ENCODE data around the gene CNST.
A peak's percentile ranks its signal among the peaks of the same experiment; 100 is the strongest.
"Not testable (repeated sequence)": the region's sequence is repeated elsewhere in the genome, so short reads cannot be mapped to it uniquely, and the experiment has no call there.

The CNST gene

DNA sequence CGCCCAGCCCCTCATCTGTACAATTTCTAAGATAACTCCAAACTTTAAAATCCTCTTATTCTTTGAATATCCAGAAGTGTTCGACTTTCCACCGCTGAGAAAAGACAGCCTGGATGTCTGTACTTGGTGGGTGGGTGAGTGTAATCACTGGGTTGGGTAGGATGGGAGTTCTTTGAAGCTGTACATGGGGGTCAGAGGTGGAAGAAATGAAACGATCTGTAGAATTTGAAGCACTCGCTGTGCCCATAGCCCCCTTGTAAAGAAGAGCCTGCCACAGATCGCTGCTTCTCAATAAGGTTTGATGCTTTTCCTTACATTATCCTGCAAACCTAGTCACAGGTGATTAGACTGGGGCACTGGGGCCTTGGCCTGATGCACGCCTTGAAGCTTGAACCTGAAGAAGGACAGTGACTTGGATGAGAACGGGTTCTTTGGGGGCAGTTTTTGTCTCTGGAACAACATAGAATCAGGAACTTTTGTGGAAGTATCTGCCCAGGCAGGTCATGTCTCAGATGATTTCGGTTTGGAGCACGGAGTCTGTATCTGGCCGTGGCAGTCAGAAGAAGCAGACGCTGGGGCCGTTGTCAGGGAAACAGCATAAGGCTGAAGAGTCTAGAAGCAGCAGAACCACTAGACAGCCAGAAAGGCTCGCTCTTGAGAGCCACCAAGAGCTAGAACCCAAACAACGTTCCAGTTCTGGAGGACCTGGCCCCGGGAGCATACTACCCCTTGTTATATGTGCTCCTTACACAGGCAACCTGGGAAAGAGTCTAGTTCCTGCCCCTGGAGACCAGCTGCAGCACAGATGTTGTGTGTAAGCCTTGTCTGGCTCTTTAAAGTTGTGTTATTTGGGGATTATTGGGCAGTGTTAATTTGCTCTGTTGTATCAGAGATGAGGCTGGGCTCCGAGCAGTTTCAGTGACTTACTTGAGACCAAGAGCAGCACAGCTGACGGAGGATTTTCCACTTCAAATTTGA is 112.8 kb downstream of the CNST start:
- no peak for ATAC-seq

DNA sequence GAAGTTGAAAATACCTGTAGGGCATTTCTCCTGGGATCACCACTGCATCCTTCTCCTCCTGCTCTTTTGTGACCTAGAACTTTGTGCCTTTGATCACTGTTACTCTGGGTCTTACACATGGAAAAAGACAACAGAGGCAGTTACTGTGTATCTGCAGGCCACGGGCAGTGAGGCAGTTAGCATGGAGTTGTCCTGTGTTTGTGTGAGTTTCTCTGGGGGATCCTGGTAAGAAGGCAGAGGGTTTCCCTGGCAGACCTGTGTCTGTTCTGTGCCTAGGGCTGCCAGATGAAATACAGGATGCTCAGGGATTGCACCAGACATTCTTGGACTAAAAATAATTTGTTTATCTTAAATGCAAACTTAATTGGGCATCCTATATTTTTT is 113.5 kb downstream of the CNST start:
- ATAC-seq, result no peak

DNA sequence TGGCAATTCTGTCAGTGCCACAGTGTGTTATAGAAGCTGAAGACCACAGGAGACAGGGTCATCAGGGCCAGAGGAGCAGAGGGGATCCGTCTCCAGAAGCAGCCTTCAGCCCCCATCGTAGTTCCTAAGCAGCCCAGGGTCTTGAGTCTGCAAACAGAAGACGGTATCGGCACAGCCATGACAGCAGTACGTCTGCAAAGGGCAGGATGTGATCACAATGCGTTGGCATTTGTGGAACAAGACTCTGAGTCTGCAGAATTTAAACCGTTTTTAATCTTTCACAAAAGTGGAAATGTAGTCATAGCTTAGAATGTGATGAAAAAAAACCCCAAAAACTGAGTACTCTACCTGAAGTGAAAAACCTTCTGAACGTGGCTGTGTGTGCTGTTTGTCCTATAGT is 113.9 kb downstream of the CNST start:
- ATAC-seq, result no peak

DNA sequence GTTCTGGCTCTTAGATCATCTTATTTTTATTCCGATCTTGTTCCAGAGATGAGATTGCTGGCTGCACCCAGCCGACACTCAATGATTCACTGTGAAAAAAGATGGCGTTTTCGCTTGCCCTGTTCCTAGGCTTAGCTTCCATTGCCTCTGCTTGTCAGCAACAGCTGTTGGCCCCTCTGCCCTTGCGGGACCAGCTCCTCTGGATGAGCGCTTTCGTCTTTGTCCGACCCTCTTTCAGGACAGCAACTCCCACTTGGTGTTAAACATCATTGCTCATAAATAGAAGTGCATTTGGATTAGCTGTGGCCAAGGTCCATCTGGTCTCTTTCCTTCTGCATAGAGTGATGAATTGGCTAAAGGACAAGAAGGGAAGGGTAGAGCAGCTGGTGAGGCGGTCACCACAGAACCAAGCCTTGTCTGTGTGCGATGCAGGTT is 114.5 kb downstream of the CNST start:
- ATAC-seq, result no peak

DNA sequence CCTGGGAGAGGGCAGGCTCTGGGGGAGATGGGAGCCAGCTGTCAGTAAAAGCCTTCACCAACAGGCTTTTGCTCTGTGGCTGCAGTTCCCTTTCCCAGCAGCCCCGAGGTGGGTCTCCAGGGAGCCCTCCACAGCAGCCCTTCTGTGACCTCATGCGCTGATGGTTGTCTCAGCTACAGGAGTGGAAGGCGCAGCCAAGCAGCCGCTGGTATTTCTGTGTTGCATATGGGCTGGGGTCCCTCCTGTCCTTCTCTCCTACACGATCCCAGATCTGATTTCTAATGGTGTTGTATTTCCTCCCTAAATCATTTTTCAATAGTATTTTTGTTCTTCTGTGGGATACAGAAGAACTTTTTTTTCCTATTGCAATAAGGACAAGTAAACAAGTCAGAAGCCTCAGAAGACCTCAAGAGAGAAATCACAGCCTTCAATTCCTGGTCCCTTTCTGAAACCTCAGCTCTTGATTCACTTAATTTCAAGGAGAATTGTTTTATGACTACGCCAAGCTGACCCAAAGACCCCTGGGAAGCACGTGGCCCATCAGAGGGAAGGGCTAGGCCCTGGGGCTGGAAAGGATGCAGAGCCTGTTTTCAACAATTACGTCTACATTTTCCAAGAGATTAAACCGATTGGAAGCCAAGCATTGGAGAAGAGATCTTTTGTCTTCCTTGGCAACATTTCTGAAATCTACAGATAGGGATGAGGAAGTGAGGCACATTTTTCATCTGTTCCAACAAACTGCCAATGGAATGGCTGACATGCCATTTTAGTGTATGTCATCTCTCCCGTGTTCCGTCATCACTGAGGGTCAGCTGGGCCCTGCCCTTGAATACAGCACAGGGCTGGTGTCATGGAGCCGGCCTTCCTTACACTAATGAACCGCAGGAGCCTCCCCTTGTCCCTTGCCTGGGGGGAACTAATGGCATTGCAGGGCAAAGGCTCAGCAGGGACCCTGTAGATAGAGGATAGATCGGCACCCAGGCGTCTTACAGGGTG is 115.9 kb downstream of the CNST start:
- no peak for ATAC-seq

DNA sequence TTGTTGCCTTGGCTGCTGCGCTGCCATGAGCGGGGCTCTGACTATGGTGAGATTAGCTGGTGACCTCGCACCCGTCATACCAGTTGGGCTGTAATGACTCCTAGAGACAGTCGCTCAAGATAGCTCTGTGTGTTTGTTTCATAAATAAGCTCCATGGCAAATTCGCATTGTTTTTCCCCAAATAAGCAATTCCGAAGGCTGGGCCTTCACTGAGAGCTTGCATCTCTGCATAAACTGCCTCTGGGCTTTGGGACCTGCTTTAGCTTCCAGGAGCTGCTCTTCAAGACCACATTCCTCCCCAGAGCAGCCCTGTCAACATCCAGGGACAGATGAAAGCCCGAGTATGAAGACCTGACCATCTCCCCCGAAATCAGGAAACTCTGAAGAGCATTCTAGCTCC is 117.3 kb downstream of the CNST start:
- ATAC-seq, result no peak

DNA sequence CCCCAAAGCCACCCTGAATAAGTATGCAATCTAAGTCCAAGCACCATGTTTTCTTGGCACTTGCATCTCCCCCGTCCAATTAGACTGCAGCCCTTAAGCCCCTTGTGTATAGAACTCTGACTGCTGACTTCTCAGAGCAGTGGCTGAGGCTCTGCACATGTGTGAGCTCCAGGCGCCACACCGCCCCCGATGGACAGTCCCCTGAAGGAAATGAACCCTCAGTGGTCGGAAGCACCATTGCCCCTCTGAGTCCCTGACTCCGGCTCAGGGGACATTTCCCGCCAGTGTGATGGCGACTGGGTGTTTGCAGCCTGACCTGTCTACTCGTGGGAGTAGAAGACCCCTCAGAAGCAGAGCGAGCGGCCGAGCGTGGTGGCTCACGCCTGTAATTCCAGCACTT is 120.7 kb downstream of the CNST start:
- ATAC-seq, result no peak

DNA sequence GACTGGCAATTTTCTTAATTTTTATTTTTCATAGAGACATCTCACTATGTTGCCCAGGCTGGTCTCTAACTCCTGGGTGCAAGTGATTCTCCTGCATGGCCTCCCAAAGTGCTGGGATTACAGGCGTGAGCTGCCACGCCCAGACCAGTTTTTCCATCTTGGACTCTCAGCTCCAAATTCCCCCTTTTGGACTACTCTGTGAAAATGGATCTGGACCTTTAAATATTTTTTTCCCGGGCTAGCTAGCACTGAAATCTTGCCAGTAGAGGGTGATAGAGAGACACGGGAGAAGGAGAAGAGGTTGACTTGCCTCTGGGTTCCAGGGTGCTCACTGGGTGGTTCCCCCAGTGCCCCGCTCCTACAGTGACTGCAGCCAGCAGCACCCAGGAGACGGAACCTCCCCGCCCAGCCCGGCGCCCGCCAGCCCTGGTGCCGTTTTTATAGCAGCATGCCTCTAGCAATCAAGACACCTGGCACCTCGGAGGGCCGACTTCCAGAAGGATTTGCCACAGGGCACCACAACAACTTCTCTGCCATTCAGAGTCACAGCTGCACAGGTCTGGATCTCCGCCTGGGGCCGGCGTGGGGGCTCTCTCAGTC is 123.3 kb downstream of the CNST start:
- peak; percentile 67 to 89 for ATAC-seq

DNA sequence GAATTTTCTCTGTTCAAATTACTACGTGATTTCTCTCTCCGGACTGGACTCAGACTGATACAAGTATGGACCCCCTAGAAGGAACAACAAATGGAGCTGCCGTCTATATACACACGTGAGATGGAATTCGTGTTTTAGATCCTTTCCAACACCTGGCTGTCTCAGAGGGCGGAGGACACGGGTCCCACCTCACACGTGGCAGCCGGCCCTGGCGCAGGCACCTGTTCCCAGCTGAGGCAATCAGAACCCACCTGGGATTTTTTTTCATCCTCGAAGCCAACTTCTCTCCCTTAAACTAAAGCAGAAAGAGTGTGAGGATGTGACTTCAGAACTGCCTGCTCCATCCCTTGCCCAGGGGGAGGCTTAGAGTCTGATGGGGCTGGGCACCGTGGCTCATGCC is 123.8 kb downstream of the CNST start:
- no peak for ATAC-seq

DNA sequence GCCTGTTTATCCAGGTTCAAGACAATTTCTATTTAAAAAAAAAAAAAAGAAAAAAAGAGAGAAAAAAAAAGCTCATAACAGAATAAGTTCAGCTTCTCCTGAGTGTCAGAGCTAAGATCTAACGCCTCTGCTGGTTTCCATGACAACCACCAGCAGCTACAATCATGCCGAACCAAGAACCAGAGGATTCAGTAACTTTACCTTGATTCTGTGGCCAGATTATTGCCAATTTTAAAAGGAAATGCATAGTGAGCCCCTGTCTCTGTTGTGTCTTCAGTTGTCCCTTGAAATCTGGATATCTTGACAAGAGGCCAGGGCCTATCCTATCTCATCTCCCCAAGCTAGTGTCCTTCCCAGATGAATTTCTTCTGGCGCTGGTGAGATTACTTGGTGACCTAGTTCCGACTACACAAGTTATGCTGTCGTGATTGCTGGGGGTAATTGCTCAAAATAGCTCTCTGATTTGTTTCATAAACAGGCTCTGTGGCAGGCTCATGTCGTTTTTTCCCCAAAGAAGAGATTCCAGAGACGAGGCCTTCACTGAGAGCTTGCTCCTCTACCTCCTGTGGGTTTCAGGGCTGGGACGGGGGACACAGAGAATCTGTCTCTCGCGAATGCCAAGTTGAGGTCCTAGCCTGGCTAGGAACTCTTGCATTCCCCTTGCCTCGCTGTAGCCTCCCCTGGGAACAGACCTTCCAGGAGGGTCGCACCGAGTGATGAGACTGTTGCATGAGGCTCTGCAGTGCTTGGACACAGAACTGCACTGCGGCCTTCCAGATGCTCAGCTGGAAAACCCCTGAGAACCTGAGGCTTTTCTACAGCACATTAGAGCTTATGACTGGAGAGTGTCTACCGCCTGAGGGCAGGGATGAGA is 125.6 kb downstream of the CNST start:
- ATAC-seq, result no peak

DNA sequence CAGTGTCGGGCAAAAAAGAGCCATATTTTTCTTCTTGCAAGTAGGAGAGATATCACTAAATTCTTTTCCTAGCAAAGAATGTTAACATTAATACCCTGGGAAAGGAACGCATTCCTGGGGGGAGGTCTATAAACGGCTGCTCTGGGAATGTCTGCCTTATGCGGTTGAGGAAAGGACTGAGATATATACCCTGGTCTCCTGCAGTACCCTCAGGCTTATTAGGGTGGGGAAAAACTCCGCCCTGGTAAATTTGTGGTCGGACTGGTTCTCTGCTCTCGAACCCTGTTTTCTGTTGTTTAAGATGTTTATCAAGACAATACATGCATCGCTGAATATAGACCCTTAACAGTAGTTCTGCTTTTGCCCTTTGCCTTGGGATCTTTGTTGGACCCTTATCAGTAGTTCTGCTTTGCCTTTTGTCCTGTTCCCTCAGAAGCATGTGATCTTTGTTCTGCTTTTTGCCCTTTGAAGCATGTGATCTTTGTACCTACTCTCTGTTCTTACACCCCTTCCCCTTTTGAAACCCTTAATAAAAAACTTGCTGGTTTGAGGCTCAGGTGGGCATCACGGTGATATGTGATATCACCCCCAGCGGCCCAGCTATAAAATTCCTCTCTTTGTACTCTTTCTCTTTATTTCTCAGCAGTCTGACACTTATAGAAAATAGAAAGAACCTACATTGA is 128.1 kb downstream of the CNST start:
- ATAC-seq, result not testable (repeated sequence)

DNA sequence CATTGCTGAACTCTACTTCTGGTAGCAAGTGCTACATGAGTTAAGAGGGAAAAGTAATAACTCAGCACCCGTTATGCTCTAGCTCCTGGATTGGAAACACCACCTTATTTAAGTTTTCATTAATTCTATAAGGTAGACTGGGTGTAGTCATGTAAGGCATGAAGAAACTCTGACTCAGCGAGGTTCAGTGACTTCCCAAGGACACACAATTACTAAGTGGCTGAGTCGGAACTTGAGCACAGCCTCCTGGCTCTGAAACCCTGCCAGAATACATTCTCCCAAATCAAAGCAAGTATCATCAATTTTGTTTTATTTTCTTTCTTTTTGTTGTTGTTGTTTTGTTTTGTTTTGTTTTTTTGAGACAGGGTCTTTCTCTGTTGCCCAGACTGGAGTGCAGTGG is 128.9 kb downstream of the CNST start:
- no peak for ATAC-seq

DNA sequence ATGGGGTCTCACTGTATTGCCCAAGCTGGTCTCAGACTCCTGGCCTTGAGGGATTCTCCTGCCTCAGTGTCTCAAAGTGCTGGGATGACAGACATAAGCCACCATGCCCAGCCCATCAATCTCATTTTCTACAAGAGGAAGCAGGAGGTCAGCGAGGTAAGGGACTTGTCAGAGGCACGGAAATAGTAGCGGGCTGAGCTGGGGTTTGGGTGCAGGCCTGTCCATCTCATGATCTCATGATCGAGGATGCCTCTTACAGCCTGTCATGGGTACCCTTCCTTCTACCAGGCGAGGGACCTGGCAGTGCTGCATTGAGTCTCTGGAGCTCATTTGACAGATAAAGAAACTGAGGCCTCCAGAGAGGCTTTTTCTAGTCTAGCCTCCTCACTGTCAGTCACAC is 129.4 kb downstream of the CNST start:
- ATAC-seq, result no peak

DNA sequence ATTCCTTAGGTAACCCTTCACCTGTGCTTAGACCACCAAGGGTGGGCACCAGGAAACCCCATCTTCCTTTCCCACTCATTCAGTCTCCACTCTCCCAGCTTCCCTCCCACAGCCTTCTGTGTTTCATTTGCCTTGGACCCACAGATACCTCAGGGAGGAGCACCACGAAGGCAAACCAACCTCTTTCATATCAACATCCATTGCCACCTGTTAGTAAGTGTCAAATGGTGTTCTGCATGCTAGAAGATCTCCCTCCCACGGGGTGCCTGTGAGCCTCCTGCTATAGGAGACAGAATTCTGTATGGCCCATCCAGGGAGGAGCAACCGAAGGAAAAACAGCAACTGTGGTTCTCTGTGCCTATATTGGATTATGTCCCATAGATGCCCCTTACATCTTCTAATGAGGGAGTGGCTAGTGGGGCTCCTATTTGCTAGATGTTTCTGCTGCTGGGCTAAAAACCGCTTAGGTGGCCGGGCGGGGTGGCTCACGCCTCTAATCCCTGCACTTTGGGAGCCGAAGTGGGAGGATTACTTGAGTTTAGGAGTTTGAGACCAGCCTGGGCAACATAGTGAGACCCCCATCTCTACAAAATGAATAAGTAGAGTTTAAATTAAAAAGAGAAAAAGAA is 132.3 kb downstream of the CNST start:
- no peak for ATAC-seq

DNA sequence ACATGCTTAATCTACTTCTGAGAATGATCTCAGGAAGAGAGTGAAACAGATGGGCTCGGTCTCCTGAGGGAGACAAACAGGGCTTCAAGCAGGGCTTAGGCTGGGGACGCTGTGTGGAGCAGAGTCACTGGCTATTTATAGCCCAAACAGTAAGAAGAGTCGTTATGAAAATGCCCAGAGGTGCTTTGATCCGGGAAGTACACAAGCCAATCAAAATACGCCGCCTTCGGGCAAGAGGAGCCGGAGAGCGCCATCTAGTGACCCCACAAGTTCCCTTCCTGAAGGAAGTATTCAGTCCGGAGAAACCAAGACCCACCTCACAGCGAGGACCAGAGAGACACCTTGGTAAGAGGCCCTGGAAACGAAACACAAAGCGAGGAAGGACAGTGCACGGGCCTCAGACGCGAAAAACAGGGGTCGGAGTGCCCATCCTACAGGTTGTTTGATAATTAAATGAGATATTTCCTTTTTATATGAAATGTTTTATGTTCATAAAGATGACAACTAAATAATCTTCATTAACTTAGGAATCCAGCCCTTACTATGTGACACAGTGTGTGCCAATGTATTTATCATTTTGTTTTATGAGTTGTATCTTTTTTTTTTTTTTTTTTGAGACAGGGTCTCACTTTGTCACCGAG is 133.0 kb downstream of the CNST start:
- peak; percentile 100 for ATAC-seq

DNA sequence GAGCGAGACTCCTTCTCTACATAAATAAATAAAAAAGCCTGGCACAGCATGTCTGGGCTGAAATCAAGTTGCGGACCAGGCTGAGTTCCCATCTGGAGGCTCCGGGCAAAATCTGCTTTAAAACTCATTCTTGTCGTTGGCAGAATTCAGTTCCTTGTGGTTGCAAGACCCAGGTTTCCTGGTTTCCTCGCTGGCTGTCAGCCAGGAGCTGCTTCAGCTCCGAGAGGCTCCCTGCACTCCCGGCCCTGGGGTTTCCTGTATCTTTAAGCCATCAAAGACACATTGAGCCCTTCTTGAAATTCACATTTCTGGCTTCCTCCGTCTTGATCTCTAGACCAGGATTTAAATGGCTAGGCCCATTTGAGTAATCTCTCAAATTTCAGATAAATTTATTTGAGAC is 137.3 kb downstream of the CNST start:
- no peak for ATAC-seq

DNA sequence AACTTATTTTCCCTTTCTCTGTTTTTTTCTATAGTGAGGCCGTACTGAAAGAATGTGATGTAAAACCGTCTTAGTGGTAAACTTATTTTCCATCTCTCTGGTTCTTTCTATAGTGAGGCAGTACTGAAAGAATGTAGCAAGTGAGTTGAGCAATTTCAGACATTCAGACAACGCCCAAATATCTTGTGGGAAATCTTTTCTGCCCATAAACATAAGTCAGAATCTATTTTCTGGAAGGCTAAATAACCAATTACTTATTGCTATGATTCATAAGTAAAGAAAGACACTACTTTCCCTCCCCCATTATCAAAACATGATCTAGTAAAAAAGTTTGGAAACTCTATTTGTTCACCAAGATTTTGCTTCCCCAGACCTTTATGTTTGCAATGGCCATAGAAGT is 139.1 kb downstream of the CNST start:
- no peak for ATAC-seq

DNA sequence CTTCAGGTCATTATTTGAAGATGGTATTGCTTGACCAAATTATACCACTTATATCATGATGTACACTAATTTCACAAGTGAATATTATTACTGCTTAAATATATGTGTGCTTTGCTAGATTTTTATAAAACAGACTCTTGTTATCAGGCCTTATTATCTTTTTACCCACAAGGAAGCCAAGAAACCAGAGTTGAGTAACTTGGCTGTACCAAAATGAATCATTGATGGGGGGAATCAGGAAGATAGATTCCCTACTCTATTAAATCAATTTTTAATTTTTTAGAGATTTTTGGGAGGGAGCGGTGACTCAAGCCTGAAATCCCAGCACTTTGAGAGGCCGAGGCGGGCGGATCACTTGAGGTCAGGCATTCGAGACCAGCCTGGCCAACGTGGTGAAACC is 141.9 kb downstream of the CNST start:
- ATAC-seq, result no peak

DNA sequence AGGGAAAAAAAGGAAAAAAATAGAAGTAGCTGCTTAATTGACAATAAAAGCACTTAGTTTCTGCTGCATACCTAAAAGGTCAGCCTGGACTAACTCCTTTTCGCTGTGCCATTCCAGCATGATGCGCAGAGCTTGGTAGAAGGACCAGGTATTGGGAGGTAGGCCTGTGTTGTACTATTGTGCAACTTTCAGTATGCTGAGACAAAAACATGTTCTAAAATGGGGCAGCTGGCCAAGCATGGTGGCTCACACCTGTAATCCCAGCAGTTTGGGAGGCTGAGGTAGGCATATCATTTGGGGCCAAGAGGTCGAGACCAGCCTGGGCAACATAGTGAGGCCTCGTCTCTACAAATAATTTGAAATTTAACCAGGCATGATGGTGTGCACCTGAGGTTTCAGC is 142.9 kb downstream of the CNST start:
- no peak for ATAC-seq

DNA sequence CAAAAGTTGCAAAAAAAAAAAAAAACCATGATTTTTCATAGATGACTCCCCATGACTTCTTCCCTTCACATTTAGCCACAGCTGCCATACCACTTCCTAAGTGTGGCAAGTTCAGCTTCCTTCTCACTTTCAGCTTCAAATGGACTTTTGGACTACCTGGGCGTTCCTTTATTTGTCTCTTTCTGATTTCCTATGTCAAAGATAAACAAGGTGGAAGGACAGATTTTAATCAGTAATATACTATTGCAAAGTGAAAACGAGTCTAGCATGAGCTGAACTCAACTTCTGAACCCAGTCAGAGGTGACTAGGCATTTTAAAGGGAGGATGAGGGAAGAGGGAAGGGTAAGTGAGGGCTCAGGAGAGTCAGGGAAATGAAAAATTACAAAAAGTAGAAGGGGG is 143.6 kb downstream of the CNST start:
- ATAC-seq, result no peak
